Parathyroid adenoma (tissue), 2 donors: ENCODE data around the gene GMCL1.
"Not testable (repeated sequence)": the region's sequence is repeated elsewhere in the genome, so short reads cannot be mapped to it uniquely, and the experiment has no call there.

ENCODE experiments used
- H2AFZ ChIP-seq: fragments of 300-600 bp; sonication (generic); one replicate; pipeline ENCODE4 v1.7.0; 2017; ENCODE audit warnings: antibody characterized with exemption, mild to moderate bottlenecking
- H3K27ac ChIP-seq: fragments of 300-600 bp; sonication (generic); one replicate; pipeline ENCODE4 v1.7.0; 2017
- H3K27me3 ChIP-seq: fragments of 300-600 bp; sonication (generic); one replicate; pipeline ENCODE4 v1.7.0; 2017; ENCODE audit warnings: low read length; ENCODE audit not compliant: control insufficient read depth, insufficient read depth
- H3K36me3 ChIP-seq: fragments of 300-600 bp; sonication (generic); one replicate; pipeline ENCODE4 v1.7.0; 2017; ENCODE audit warnings: low read length; ENCODE audit not compliant: control insufficient read depth, insufficient read depth
- H3K4me1 ChIP-seq: fragments of 300-600 bp; sonication (generic); one replicate; pipeline ENCODE4 v1.7.0; 2017; ENCODE audit warnings: control low read depth
- H3K4me2 ChIP-seq: fragments of 300-600 bp; sonication (generic); one replicate; pipeline ENCODE4 v1.7.0; 2017; ENCODE audit warnings: low read length
- H3K4me3 ChIP-seq: fragments of 300-600 bp; sonication (generic); one replicate; pipeline ENCODE4 v1.7.0; 2017; ENCODE audit warnings: low read depth, low read length
- H3K79me2 ChIP-seq: fragments of 300-600 bp; sonication (generic); one replicate; pipeline ENCODE4 v1.7.0; 2017; ENCODE audit warnings: control low read depth
- H3K9ac ChIP-seq: fragments of 300-600 bp; sonication (generic); one replicate; pipeline ENCODE4 v1.7.0; 2017; ENCODE audit warnings: mild to moderate bottlenecking
- H3K9me3 ChIP-seq: fragments of 300-600 bp; sonication (generic); one replicate; pipeline ENCODE4 v1.7.0; 2017; ENCODE audit warnings: low read length; ENCODE audit not compliant: control insufficient read depth
- TF ChIP-seq, protein P1 (sequence below): fragments of 300-600 bp; sonication (generic); IDR thresholded peaks from one replicate; pipeline ENCODE4 v1.7.0; 2017; ENCODE audit warnings: antibody characterized with exemption, mild to moderate bottlenecking
- donor health status: primary hyperparathyroidism.

Gene GMCL1

DNA sequence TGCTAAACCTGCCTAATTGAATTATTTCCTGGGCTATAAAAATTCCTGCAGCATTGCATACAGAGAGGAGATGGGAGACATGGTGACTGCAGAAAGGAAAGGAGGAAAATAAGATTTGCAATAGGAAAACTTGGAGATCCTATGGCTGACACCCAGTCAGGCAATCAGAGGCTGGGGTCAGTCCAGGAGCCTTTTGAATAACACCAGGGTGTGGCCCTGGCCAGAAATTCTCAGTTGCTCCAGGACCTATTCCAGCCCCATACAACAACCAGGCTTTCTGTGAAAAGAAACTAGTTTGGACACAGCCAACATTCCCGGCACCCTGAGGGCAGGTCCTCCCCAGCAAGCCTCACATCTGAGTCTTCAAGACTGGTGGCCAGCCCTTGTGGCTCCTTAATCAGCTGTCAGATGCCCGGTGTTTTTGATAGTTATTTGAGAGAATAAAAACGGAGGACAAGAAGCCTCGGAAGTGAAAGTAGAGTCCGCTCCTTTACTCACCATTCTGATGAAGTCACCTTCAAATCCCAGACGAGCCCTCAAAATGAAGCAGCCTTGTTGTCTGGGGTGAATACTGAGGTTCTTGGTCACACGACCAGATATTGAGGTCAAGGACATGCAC, 31.1 kb upstream of the GMCL1 start:
- H3K4me2 ChIP-seq: peak overlapping the region; percentile 36
- peak overlapping the region; percentile 1 for H3K4me3 ChIP-seq
- peak overlapping the region; percentile 60 for H3K27ac ChIP-seq
- H3K36me3 ChIP-seq: no peaks in the 10 kb centered on the region
- no peak overlapping the region for H3K9ac ChIP-seq
- peaks cover 5% of the 10 kb centered on the region for H3K79me2 ChIP-seq
- peak overlapping the region; percentile 66 for H2AFZ ChIP-seq
- no peaks in the 10 kb centered on the region for H3K9me3 ChIP-seq
- H3K4me1 ChIP-seq: peaks cover 43% of the 10 kb centered on the region
- TF ChIP-seq, protein P1, sequence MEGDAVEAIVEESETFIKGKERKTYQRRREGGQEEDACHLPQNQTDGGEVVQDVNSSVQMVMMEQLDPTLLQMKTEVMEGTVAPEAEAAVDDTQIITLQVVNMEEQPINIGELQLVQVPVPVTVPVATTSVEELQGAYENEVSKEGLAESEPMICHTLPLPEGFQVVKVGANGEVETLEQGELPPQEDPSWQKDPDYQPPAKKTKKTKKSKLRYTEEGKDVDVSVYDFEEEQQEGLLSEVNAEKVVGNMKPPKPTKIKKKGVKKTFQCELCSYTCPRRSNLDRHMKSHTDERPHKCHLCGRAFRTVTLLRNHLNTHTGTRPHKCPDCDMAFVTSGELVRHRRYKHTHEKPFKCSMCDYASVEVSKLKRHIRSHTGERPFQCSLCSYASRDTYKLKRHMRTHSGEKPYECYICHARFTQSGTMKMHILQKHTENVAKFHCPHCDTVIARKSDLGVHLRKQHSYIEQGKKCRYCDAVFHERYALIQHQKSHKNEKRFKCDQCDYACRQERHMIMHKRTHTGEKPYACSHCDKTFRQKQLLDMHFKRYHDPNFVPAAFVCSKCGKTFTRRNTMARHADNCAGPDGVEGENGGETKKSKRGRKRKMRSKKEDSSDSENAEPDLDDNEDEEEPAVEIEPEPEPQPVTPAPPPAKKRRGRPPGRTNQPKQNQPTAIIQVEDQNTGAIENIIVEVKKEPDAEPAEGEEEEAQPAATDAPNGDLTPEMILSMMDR: no peak
- H3K27me3 ChIP-seq: no peaks in the 10 kb centered on the region

DNA sequence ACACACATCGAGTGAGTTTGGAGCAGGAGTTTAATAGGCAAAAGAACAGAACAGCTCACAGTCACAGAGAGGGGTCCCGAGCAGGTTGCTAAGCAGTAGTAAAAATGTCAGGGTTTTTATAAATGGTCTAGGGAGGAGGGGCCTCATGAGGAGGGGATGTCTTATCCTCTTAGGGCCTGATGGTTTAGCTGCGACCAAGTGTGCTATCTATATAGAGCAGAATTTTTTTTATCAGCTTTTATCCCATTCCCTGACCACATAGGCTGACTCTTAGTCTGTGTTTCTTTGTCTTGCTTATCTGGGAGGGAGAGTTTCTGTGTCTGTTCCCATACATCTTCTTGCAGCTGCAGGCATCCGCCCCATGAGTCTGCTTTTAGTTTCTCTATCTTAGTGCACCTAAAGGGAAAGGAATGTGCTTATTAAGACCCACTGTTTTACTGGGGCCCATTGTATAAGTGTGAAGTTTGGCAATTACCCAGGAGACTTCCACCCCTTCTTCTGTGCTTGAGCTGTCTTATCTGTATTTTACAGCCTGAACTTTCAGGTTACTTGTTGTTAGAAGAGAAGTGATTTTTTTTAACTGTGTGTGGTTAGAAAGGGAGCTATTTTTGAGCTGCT, 30.4 kb upstream of the GMCL1 start:
- Histone ChIP-seq H3K36me3 (no peaks in the 10 kb centered on the region), H3K4me1 (peaks cover 45% of the 10 kb centered on the region), H3K79me2 (peaks cover 5% of the 10 kb centered on the region), H3K27me3 (no peaks in the 10 kb centered on the region), H3K9ac (no peak overlapping the region), H3K9me3 (no peaks in the 10 kb centered on the region), H3K4me2 (peak overlapping the region; percentile 36), H3K27ac (peak overlapping the region; percentile 60), H3K4me3 (peak overlapping the region; percentile 1), H2AFZ (peak overlapping the region; percentile 66)
- TF ChIP-seq, protein P1: no peak

DNA sequence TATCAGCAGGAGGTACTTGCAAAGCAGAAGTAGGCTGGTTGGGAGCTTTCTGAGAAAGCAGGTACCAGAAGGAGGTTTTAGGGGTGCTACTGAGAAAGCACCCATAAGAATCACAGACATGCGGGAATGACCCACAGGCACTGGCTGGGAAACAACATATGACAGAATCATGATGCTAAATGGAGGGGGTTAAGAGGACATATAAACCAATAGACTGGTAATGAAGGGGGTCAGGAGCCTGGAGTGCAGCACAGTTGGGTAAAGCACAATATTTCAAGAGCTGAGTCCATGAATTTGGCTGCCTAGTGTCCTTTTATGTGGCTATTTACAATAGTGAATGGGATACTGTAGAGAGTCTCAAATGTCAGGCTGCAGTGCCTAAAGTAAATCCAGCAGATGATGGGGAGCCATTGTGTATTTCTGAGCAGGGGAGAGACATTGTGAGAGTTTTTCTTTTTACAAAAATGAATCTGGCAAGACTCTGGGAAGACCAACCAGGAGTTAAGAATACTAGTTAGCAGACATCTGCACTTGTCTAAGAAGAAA, 27.6 kb upstream of the GMCL1 start:
- TF ChIP-seq, protein P1: no peak
- Histone ChIP-seq H3K79me2 (peaks cover 5% of the 10 kb centered on the region), H3K9ac (no peak overlapping the region), H3K36me3 (no peaks in the 10 kb centered on the region), H3K4me3 (no peak overlapping the region), H2AFZ (no peak overlapping the region), H3K4me1 (peaks cover 40% of the 10 kb centered on the region), H3K27ac (peak overlapping the region; percentile 16), H3K9me3 (no peaks in the 10 kb centered on the region), H3K4me2 (no peak overlapping the region), H3K27me3 (no peaks in the 10 kb centered on the region)

DNA sequence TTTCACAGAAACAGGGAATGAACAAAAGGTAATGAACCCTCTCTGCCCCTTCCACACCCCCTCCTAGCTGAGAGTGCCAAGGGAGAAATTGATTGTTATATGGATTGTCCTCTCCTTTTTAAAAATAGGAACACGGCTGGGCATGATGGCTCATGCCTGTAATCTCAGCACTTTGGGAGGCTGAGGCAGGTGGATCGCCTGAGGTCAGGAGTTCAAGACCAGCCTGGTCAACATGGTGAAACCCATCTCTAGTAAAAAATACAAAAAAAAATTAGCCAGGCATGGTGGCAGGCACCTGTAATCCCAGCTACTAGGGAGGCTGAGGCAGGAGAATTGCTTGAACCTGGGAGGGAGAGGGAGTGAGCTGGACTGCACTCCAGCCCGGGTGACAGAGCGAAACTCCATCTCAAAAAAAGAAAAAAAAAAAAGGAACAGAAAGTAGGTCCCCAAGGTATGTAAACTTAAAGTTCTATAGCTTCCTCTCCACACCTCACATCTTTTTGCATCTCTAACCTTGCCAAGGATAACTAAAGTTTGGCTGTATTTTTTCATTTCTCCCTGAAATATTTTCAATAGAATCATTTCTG, 26.6 kb upstream of the GMCL1 start:
- H3K4me1 ChIP-seq: peaks cover 42% of the 10 kb centered on the region
- not testable (repeated sequence) for H2AFZ ChIP-seq, H3K9me3 ChIP-seq, H3K27me3 ChIP-seq, H3K4me2 ChIP-seq, H3K79me2 ChIP-seq, H3K4me3 ChIP-seq, H3K36me3 ChIP-seq, H3K9ac ChIP-seq
- peak overlapping the region; percentile 25 for H3K27ac ChIP-seq

DNA sequence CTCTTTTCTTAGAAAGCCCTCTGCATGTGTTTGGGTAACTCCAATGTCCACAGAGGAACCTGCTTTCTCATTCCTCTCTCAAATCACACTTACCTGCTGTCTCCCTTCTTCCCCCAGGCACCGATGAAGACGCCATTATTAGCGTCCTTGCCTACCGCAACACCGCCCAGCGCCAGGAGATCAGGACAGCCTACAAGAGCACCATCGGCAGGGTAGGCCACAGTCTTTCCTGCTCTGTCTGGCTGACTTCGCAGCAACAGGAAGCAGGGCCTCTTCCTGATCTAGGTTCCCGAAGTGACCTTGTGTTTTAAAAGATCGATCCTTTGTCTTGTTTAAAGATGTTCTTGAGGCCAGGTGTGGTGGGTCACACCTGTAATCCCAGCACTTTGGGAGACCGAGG, 25.0 kb upstream of the GMCL1 start:
- no peak overlapping the region for H2AFZ ChIP-seq
- H3K36me3 ChIP-seq: no peaks in the 10 kb centered on the region
- H3K79me2 ChIP-seq: no peaks in the 10 kb centered on the region
- H3K27ac ChIP-seq: no peak overlapping the region
- H3K4me1 ChIP-seq: peaks cover 33% of the 10 kb centered on the region
- H3K4me2 ChIP-seq: no peak overlapping the region
- TF ChIP-seq, protein P1: no peak
- no peaks in the 10 kb centered on the region for H3K9me3 ChIP-seq
- H3K9ac ChIP-seq: no peak overlapping the region
- no peaks in the 10 kb centered on the region for H3K27me3 ChIP-seq
- no peak overlapping the region for H3K4me3 ChIP-seq
